Measurements from ENCODE around the gene CHAF1A. TPM values are rescaled to one million over a fixed set of nuclear protein-coding genes. Genes with fewer than 3 reads are reported as not detected.

Gene CHAF1A
- total RNA-seq, 1 experiment from 2014 or later: 55.8 TPM

DNA sequence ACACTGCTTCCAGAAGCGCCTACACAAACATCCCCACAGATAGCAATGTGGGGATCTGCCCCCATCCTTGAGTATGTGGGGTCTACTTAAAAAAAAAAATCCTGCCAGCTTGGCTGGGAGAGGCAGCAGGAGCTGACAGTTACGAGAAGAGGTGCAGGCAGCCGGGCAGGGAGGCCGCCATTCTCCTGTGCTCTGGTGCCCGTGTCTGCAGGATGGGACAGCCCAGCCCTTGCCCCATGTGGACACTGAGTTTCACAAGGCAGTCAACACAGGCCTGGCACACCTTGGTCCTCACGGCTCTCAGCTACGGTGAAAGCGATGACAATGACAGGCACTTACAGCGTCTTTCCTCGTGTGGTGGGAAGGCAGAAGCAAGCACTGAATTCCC lies 35.1 kb upstream of the CHAF1A start:
- DNase-seq (ENCODE audit: low read depth): no peak

DNA sequence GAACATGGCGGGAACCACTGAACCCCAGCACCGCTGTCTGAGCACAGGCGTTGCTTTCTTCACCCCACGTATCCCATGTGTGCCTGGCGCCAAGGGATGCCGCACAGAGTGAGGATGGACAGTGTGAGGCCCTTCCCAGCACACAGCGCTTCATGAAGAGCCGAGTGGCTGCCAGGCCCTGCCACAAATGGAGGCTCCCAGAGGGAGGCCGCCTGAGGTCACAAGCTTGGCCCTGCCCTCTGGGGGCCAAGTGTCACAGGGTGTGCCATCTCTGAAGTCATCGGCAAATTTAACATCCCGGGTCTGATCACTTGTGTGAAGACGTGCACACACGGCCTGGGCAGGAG lies 34.7 kb upstream of the CHAF1A start:
- DNase-seq (ENCODE audit: low read depth): no peak

- DNase-seq (ENCODE audit: low read depth): no peak
These were observed 34.2 kb upstream of the CHAF1A start for GRCh38 chr19:4368128-4368820.

GRCh38 chr19:4369109-4369887 lies 33.1 kb upstream of the CHAF1A start:
- peak; percentile 65 for DNase-seq (ENCODE audit: low read depth)

- DNase-seq (ENCODE audit: low read depth): no peak
These were observed 32.6 kb upstream of the CHAF1A start for GRCh38 chr19:4369888-4370260.

DNA sequence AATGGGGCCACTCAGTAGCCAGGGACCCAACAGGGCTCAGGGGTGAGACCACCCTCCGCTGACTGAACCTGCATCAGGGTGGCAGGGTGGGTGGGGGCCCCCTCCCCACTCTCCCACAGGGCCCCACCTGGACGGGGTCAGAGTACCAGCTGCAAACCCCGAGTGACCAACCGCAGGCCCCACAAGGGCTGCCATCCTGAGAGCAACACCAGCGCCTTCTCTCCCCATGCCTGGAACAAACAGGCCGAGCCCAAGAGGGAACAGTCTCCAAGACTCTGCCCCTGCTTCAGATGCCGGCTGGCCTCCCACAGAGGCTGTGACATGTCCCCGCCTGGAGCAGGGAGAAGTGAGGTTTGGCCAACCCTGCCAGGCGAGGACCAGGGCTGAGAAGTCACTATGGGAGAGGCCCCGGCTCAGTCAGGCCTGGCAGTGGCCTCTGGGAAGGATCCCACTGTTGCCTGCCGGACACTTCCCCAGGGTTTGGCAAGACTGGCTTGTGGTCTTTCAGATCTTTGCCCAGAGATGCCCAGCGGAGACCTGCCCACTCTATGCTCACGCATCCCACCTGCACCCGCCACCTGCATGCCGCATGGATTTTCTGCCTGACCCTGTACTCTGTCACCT lies 31.9 kb upstream of the CHAF1A start:
- no peak for DNase-seq (ENCODE audit: low read depth)

GRCh38 chr19:4371247-4372164 lies 30.9 kb upstream of the CHAF1A start:
- no peak for DNase-seq (ENCODE audit: low read depth)

DNA sequence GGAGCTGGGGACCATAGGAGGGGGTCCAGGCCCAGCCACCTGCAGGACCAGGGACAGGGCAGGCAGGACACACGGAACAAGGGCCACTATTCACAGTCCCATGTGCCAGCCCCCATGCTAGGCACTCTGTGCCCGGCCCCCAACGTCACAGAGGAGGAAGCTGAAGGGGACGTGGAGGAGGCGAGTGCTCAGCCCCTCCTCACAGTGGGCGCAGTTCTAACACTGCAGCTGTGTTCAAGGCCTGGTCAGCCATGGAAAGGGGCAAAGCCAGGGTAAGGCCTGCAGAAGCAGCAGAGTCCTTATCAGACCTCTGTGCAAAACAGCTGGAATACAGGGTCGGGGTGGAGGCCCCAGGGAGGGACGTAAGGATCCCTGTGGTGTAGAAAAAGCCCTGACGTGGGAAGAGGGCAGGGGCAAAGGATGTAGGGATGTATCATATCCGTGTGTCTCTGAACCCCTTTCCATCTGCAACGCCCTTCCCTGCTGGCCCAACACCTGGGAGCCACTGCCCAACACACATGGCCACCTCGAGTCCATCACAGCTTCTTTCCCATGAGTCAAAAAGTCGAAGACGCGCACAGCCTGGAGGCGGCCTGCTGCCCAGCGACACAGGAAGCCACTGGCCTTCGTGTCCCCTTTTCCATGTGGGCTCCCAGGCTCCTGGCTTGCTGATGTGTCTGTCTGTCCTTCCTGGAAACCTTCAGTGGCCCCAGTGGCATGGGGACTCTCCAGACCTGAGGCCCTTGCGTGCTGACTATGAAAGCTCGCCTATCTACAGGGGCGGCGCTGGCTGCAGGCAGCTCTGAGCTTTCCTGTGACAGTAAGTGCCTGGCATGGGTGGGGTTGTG lies 30.1 kb upstream of the CHAF1A start:
- no peak for DNase-seq (ENCODE audit: low read depth)

DNA sequence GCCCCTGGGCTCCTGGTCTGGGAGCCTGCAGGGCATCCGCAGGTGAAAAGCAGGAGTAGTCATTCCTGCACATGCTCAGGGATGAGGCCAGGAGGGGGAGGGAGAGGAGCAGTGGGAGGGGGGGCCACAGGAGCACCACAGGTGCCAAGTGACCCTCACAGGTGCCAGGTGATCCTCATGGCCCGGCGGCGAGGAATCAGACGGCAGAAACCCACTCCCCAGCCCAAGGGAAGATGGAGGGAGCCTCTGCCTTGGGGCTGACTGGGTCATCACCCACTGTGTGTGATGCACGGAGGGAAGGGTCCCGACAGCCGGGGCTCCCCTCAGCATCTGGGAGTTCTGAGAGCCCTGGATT lies 29.4 kb upstream of the CHAF1A start:
- DNase-seq (ENCODE audit: low read depth): no peak

- no peak for DNase-seq (ENCODE audit: low read depth)
These were observed 28.6 kb upstream of the CHAF1A start for GRCh38 chr19:4373601-4374497.

DNA sequence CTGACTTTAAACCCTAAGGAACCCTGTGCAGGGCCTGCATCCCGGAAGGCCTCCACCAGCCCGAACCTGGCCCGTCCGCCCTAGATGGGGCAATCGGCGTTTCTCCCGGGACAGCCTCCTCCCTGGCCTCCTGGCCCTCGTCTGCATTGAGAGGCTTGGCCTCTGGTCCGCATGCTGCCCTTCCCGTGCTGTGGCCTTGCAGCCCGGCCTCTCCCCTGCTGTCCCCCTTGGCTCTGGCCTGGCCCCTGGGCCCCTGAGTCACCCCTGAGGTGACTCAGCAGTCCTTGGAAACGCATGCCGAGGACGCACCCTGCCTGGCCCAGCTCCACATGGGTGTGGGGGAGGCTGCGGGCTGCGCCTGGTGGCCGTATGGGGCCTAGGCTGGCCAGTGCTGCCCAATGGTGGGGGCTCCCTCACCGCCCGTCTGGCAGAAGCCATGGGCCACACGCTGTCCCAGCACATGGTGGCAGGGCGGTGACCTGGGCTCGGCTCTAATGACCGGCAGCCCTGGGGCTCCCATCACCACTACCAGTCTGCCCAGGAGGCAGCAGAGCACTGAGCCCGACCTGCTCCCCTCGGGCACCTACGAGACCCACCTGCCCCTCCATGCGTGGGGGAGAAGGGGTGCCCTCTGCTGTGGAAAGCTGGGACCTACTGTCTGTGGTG lies 27.8 kb upstream of the CHAF1A start:
- DNase-seq (ENCODE audit: low read depth): peak; percentile 93

GRCh38 chr19:4375164-4376027 lies 27.0 kb upstream of the CHAF1A start:
- peak; percentile 86 for DNase-seq (ENCODE audit: low read depth)

- DNase-seq (ENCODE audit: low read depth): peak; percentile 34
These were observed 26.3 kb upstream of the CHAF1A start for GRCh38 chr19:4376028-4376670.

GRCh38 chr19:4376671-4376990 lies 25.8 kb upstream of the CHAF1A start:
- DNase-seq (ENCODE audit: low read depth): peak; percentile 2

DNA sequence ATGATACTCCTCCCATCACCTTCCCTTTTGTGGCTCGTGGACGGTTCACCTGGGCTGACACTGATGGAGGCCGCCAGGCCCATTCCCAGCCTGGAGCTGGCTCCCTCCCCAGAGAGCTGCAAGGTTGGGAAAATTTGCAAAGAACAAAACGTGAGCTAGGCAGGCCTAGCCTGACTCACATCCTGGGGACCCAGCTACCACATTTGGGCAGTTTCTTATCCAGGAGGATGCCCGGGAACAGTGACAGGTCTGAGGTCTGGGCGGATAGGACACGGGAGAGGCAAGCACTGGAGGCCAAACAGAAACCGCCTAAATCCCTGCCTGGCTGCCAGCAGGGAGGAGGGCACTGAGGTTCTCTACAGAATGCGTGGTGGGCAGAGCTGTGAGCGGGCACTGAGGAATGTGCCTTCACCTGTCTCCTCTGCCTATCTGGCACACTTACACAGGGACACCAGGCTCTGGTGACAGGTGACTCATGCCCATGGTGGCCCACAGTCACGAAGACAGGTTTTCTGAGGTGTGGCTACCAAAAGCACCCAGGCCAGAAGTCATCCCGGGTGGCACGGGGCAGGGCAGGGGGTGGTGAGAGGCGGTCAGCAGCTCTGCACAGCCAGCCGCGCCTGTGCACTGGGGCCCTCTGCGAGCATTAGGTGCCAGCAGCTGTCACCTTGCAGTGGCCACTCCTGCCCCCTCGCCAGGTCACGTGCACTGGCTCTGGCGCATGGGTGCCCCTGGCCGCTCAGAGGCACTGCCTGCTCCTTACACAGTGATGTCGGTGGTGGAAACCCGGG lies 25.3 kb upstream of the CHAF1A start:
- peak; percentile 57 for DNase-seq (ENCODE audit: low read depth)

DNA sequence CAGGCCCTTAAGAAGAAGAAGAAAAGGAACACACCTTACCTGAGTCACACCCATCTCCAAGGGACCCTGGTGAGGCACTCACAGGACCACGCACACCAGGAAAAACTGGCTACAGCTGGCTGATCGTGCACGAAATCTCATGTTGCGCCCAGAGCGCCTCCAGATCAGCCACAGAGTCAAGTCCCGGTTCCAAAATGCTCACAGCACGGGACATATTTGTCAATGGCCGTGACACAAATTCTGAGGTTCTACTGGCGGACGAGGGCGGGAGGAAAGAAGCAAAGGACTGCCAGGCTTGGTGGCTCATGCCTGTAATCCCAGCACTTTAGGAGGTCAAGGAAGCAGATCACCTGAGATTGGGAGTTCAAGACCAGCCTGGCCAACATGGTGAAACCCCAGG lies 23.6 kb upstream of the CHAF1A start:
- DNase-seq (ENCODE audit: low read depth): peak; percentile 3
